Measurements from ENCODE around the gene PCBP3. TPM values are rescaled to one million over a fixed set of nuclear protein-coding genes. Genes with fewer than 3 reads are reported as not detected.

PCBP3 gene
- total RNA-seq, 1 experiment from 2014 or later: not detected

GRCh38 chr21:45983649-45983965 is 340.1 kb downstream of the PCBP3 start:
- TF ChIP-seq REST (IDR thresholded peaks at IDR 0.05; ENCODE audit: insufficient read depth in 1 of 2, low read depth in 2 of 2, low read length in 1 of 2) (no peak), CTCF (IDR thresholded peaks at IDR 0.05) (no peak), POLR2AphosphoS5 (IDR thresholded peaks at IDR 0.05; ENCODE audit: low read depth, low read length) (no peak)
- no peaks in the 10 kb centered on the region for H3K36me3 ChIP-seq (ENCODE audit: control insufficient read depth, insufficient read depth, low read length)
- H3K4me3 ChIP-seq (ENCODE audit: low read depth in 2 of 2, low read length in 2 of 2): no peak overlapping the region
- DNase-seq (ENCODE audit: low read depth, low spot score) (no peak), ATAC-seq (no peak)
- in situ Hi-C loops (cut with HindIII; ENCODE audit: low pct_unique_long_range_greater_than_20kb, low sequenced_read_pairs) (no loop called here), intact Hi-C loops (cut with micrococcal nuclease; ENCODE audit: unreplicated experiment) (no loop called here)
- H3K9me3 ChIP-seq (ENCODE audit: control insufficient read depth, insufficient read depth, low read depth, low read length): no peaks in the 10 kb centered on the region
- no peaks in the 10 kb centered on the region for H3K4me1 ChIP-seq (ENCODE audit: control insufficient read depth, insufficient read depth, low read length)
- ChIA-PET CTCF (no interaction called here), POLR2A (no interaction called here)
- no peak overlapping the region for H3K27ac ChIP-seq (ENCODE audit: low read length)
- BruUV-seq (replicated peaks): no TSS peak
- no peaks in the 10 kb centered on the region for H3K27me3 ChIP-seq (ENCODE audit: control insufficient read depth, insufficient read depth, low read length)

GRCh38 chr21:45983981-45984551 is 340.5 kb downstream of the PCBP3 start:
- ATAC-seq (no peak), DNase-seq (ENCODE audit: low read depth, low spot score) (no peak)
- Histone ChIP-seq H3K36me3 (ENCODE audit: control insufficient read depth, insufficient read depth, low read length) (no peaks in the 10 kb centered on the region), H3K4me3 (ENCODE audit: low read depth in 2 of 2, low read length in 2 of 2) (no peak overlapping the region), H3K27ac (ENCODE audit: low read length) (no peak overlapping the region), H3K4me1 (ENCODE audit: control insufficient read depth, insufficient read depth, low read length) (no peaks in the 10 kb centered on the region), H3K9me3 (ENCODE audit: control insufficient read depth, insufficient read depth, low read depth, low read length) (no peaks in the 10 kb centered on the region), H3K27me3 (ENCODE audit: control insufficient read depth, insufficient read depth, low read length) (no peaks in the 10 kb centered on the region)
- intact Hi-C loops (cut with micrococcal nuclease; ENCODE audit: unreplicated experiment): no loop called here
- BruUV-seq (replicated peaks): no TSS peak
- ChIA-PET POLR2A (no interaction called here), CTCF (no interaction called here)
- TF ChIP-seq SIN3A (IDR thresholded peaks at IDR 0.05; ENCODE audit: borderline replicate concordance, insufficient read depth, low read depth, low read length) (no peak), REST (IDR thresholded peaks at IDR 0.05; ENCODE audit: insufficient read depth in 1 of 2, low read depth in 2 of 2, low read length in 1 of 2) (no peak), CTCF (IDR thresholded peaks at IDR 0.05) (no peak), TCF7L2 (IDR thresholded peaks at IDR 0.05; ENCODE audit: low read depth, low read length) (no peak), POLR2AphosphoS5 (IDR thresholded peaks at IDR 0.05; ENCODE audit: low read depth, low read length) (no peak)
- in situ Hi-C loops (cut with HindIII; ENCODE audit: low pct_unique_long_range_greater_than_20kb, low sequenced_read_pairs): no loop called here

All from Panc1 (cell line).